Urinary bladder (tissue), 4 donors: Measurements from ENCODE around the gene RAB2B. TPM values are rescaled to one million over a fixed set of nuclear protein-coding genes. Genes with fewer than 3 reads are reported as not detected.
"Not testable (repeated sequence)": the region's sequence is repeated elsewhere in the genome, so short reads cannot be mapped to it uniquely, and the experiment has no call there.

ENCODE experiments used
- DNase-seq: peaks from one replicate; pipeline ENCODE4 v3.0.0-alpha.2; 2015; ENCODE audit errors: extremely low spot score
- H3K27ac ChIP-seq: one replicate; pipeline ENCODE4 v1.5.1; 2013; ENCODE audit warnings: low read depth, mild to moderate bottlenecking, moderate library complexity
- H3K36me3 ChIP-seq: one replicate; pipeline ENCODE4 v1.6.1; 2013; ENCODE audit warnings: mild to moderate bottlenecking, moderate library complexity; ENCODE audit not compliant: insufficient read depth
- H3K4me1 ChIP-seq: one replicate; pipeline ENCODE4 v1.6.1; 2013; ENCODE audit warnings: mild to moderate bottlenecking, moderate library complexity; ENCODE audit not compliant: insufficient read depth
- H3K4me3 ChIP-seq: one replicate; pipeline ENCODE4 v1.5.1; 2013; ENCODE audit warnings: low read depth, low read length
- WGBS: extraction: QIAGEN DNeasy Blood & Tissue Kit; methylation state at CpG from one replicate; pipeline ENCODE4 v1.1.7; 2013; 5-methylcytosine and 5-hydroxymethylcytosine counted together
- polyA plus RNA-seq: library from polyadenylated mRNA; stranded (reverse); fragments of 200-250 nt; gene quantifications from one replicate; pipeline ENCODE4 v1.2.3, GENCODE V29; 2013
- total RNA-seq: library from RNA; depleted of rRNA; stranded (reverse); fragments of >200 nt; gene quantifications from one replicate; pipeline ENCODE4 v1.2.3, GENCODE V29; 2014
- donor health status: healthy with polysubstance abuse.
- donor health status: healthy.

The RAB2B gene
- total and polyA plus RNA-seq, 2 donors = 21.5 to 34.3 TPM

- Histone ChIP-seq H3K4me3 (peak overlapping the region; percentile 84), H3K36me3 (no peaks in the 10 kb centered on the region), H3K27ac (no peak overlapping the region), H3K4me1 (peaks cover 2% of the 10 kb centered on the region)
- 25% methylated on average over 15 of the region's 15 CpGs for whole genome bisulfite sequencing
- no peak for DNase-seq
Measured at GRCh38 chr14:21454843-21455544, 21.8 kb downstream of the RAB2B start.

DNA sequence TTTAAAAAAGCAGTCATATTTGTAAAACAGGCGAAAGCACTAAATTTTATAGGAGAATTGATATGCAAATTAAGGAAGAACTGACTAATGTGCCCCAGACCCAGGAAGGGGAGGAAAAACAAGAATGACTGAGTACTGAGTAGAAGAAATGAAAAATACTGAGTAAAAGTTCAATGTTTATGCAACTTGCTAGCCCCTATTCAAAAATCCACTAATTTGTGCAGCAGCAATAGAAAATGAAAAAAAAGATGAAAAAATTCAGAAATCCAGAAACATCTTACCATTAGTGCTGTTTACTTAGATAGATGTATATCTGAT is 26.9 kb downstream of the RAB2B start:
- no peak overlapping the region for H3K4me3 ChIP-seq
- DNase-seq = no peak
- H3K4me1 ChIP-seq = peaks cover 2% of the 10 kb centered on the region
- peaks cover 2% of the 10 kb centered on the region for H3K36me3 ChIP-seq
- 87% methylated on average over 1 of the region's 1 CpG for WGBS
- H3K27ac ChIP-seq = no peak overlapping the region

GRCh38 chr14:21442657-21443056 is 34.1 kb downstream of the RAB2B start:
- H3K4me1 ChIP-seq, H3K36me3 ChIP-seq, H3K4me3 ChIP-seq, DNase-seq, H3K27ac ChIP-seq: not testable (repeated sequence)
- 75% methylated on average over 1 of the region's 1 CpG for WGBS

DNA sequence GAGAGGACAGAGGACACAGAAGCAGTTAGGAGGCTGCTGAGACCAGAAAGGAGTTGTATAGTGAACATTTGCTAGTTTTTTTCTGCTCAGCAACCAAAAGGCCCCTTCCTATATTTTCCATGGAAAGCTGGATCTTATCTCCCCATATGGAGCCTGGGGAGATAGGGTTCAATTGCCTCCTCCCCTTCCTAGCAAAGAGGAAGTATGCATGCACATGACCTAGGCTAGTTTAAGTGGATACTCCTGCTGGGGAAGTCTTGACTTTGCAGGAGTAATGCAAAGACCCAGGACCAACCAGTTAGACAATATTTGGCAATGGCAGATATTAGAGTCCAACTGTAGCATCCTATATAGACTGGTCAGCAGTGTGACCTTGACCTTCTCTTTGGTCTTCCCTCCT is 35.9 kb downstream of the RAB2B start:
- Histone ChIP-seq H3K36me3 (peaks cover 2% of the 10 kb centered on the region), H3K27ac (no peak overlapping the region), H3K4me1 (no peaks in the 10 kb centered on the region), H3K4me3 (no peak overlapping the region)
- DNase-seq = no peak

DNA sequence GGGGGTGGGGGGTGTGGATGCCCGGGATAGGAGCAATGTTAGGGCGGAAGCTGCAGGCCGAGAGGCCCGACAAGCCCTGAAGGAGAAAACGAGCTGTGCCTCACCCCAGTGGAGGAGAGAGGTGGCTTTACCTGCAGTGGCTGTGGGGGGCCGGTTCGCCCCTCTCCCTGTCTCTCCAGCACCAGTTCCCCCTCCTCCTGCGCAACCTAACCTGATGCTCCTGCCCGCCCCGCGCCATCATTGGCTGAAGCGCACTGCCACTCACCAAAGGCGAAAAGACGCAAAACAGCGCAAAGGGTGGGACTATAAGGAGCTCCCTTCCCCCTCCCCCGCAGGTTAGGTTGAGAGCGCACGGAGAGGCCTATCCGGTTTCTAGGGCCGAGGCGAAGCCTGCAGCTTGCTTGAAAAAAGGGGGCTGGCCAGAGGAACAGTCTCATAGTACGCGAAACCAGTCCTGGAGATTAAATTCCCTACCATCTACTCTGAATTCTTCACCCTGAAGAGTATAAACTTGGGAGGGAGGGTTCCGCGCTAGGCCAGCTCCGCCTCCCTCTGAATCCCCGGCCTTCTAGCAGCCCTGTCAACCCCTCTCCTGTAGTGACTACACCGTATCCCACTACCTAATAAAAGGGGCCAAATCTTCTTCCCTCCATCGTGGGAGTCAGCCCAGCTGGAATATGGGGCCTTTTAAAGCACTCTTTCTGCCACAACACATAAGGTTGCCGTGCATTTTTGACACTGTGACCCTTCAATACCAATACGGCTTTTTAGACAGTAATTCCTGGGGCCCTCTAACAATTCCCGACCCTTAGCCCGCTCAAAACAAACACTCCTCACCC is 39.5 kb downstream of the RAB2B start:
- peaks cover 3% of the 10 kb centered on the region for H3K4me1 ChIP-seq
- 3% methylated on average over 33 of the region's 33 CpGs for WGBS
- DNase-seq = peak; percentile 99

GRCh38 chr14:21436567-21437062 is 40.1 kb downstream of the RAB2B start:
- WGBS = under 1% methylated on average over 11 of the region's 11 CpGs
- H3K27ac ChIP-seq = peak overlapping the region; percentile 81

More for the DNA sequence above, 39.5 kb downstream of the RAB2B start:
- Histone ChIP-seq H3K27ac (peak overlapping the region; percentile 81), H3K36me3 (no peaks in the 10 kb centered on the region), H3K4me3 (peak overlapping the region; percentile 97)

DNA sequence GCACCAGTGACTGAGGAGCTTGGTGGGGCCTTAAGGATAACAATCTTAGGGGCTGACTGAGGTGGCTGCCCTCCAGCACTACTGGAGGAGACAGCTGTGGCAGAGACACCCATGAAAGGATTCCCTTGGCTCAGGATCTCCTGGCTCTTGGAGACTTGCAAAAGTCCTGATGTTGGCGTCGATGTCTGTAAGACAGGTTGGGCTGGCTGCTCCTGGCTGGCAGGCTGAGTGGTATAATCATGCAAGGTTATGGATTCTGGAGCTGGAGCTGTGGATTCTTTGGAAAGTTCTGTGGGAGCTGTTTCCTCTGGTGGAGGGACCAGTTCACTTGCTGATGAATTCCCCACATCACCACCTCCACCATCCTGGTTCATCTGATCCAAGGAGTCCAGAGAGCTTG is 45.6 kb downstream of the RAB2B start:
- Histone ChIP-seq H3K4me3 (no peak overlapping the region), H3K27ac (no peak overlapping the region), H3K4me1 (peaks cover 3% of the 10 kb centered on the region), H3K36me3 (peaks cover 6% of the 10 kb centered on the region)
- WGBS = 96% methylated on average over 2 of the region's 2 CpGs
- no peak for DNase-seq

More at GRCh38 chr14:21436567-21437062, 40.1 kb downstream of the RAB2B start:
- H3K4me3 ChIP-seq = peak overlapping the region; percentile 97
- no peaks in the 10 kb centered on the region for H3K36me3 ChIP-seq
- peaks cover 3% of the 10 kb centered on the region for H3K4me1 ChIP-seq
- no peak for DNase-seq

GRCh38 chr14:21428930-21429329 is 47.8 kb downstream of the RAB2B start:
- H3K36me3 ChIP-seq = peaks cover 9% of the 10 kb centered on the region
- H3K4me3 ChIP-seq = no peak overlapping the region
- H3K4me1 ChIP-seq = no peaks in the 10 kb centered on the region
- WGBS = 94% methylated on average over 4 of the region's 4 CpGs
- no peak for DNase-seq
- no peak overlapping the region for H3K27ac ChIP-seq

DNA sequence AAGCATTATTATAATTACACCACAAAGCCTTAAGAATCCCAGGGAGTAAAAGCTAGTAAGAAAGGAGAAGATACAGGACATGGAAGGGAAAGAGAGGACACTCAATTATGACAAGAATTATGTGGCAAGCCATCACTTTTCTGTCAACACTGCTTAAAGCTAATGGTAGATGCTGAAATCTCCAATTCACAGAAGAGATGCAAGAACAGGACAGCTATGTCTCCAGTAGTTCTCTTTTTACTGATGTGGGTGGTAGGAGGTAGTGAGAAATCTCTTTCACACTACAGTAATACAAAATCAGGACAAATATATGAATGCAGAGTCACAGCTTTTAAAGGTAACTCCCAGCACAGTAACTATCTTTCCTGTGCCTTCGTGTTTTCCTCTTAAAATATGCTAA is 50.1 kb downstream of the RAB2B start:
- H3K4me1 ChIP-seq = no peaks in the 10 kb centered on the region
- no peak overlapping the region for H3K4me3 ChIP-seq
- WGBS = 97% methylated on average over 1 of the region's 1 CpG
- DNase-seq = no peak
- H3K27ac ChIP-seq = no peak overlapping the region
- peaks cover 12% of the 10 kb centered on the region for H3K36me3 ChIP-seq

DNA sequence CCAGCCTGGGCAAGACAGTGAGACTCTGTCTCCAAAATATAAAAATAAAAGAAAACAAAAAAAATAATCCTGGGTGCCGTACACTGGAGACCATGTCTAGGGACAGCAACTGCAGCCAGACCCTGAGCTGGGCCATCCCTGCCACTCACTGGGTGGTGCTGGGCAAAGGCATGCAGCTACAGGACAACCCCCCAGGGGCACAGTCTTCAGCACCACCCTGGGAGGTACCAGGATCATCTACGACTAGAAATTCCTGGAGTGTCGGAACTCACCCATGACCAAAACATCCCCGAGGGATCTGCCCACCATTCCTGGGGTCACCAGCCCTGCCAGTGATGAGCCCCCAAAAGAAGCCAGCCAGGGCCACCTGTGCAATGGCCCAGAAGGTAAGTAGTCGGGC is 57.2 kb downstream of the RAB2B start:
- 93% methylated on average over 5 of the region's 5 CpGs for WGBS
- no peak overlapping the region for H3K27ac ChIP-seq
- DNase-seq = no peak
- H3K4me1 ChIP-seq = no peaks in the 10 kb centered on the region
- H3K36me3 ChIP-seq = peaks cover 10% of the 10 kb centered on the region
- no peak overlapping the region for H3K4me3 ChIP-seq

DNA sequence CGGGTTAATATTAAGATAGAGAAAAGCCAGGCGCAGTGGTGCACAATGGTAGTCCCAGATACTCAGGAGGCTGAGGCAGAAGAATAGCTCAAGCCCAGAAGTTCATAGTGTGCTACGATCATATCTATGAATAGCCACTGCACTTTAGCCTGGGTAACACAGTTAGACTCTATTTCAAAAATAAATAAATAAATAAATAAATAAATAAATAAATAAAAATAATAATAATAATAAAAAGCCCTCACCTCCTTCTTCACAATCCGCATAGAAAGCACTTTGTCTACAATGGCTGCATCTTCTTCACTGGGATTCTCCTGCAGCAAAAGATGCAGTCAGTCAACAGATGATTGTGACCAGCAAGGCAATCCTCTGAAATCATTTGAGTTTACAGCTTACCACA is 61.4 kb downstream of the RAB2B start:
- DNase-seq = no peak
- Histone ChIP-seq H3K27ac (no peak overlapping the region), H3K4me1 (no peaks in the 10 kb centered on the region), H3K4me3 (no peak overlapping the region), H3K36me3 (peaks cover 12% of the 10 kb centered on the region)
- 96% methylated on average over 4 of the region's 4 CpGs for WGBS

- no peak for DNase-seq
- no peak overlapping the region for H3K27ac ChIP-seq
- 94% methylated on average over 1 of the region's 1 CpG for WGBS
- H3K36me3 ChIP-seq = peaks cover 8% of the 10 kb centered on the region
- H3K4me1 ChIP-seq = no peaks in the 10 kb centered on the region
- H3K4me3 ChIP-seq = no peak overlapping the region
Measured at GRCh38 chr14:21414137-21414631, 62.6 kb downstream of the RAB2B start.
